ENCODE data around the gene NWD2. TPM values are rescaled to one million over a fixed set of nuclear protein-coding genes. Genes with fewer than 3 reads are reported as not detected.

The NWD2 gene
- total RNA-seq, 1 experiment from 2014 or later: not detected

- TF ChIP-seq, protein P1, sequence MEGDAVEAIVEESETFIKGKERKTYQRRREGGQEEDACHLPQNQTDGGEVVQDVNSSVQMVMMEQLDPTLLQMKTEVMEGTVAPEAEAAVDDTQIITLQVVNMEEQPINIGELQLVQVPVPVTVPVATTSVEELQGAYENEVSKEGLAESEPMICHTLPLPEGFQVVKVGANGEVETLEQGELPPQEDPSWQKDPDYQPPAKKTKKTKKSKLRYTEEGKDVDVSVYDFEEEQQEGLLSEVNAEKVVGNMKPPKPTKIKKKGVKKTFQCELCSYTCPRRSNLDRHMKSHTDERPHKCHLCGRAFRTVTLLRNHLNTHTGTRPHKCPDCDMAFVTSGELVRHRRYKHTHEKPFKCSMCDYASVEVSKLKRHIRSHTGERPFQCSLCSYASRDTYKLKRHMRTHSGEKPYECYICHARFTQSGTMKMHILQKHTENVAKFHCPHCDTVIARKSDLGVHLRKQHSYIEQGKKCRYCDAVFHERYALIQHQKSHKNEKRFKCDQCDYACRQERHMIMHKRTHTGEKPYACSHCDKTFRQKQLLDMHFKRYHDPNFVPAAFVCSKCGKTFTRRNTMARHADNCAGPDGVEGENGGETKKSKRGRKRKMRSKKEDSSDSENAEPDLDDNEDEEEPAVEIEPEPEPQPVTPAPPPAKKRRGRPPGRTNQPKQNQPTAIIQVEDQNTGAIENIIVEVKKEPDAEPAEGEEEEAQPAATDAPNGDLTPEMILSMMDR (IDR thresholded peaks at IDR 0.05 in 2 of 3, conservative IDR thresholded peaks at IDR 0.05 in 1 of 3; ENCODE audit: borderline replicate concordance in 1 of 3, insufficient read depth in 1 of 3, low read depth in 2 of 3, low read length in 2 of 3): no peak
- TF ChIP-seq YY1 (IDR thresholded peaks at IDR 0.05; ENCODE audit: extremely low read depth, insufficient replicate concordance, low read depth, low read length) (no peak), EZH2phosphoT487 (IDR thresholded peaks at IDR 0.05; ENCODE audit: borderline replicate concordance) (no peak)
Observed at GRCh38 chr4:37324546-37324945, 80.0 kb downstream of the NWD2 start (continued).

- ChIA-PET RAD21 (ENCODE audit: low non-redundant PET in 1 of 2, low total read pairs in 2 of 2, uncharacterized antibody in 2 of 2, unreplicated experiment in 2 of 2) (no interaction called here), CTCF (no interaction called here), POLR2A (no interaction called here)
- no peak overlapping the region for H3K4me3 ChIP-seq (replicated peaks in 1 of 2; ENCODE audit: low read depth in 1 of 2, low read length in 2 of 2)
- no peak overlapping the region for H3K9ac ChIP-seq (ENCODE audit: low read length)
- H3K36me3 ChIP-seq (ENCODE audit: control insufficient read depth in 1 of 2, insufficient read depth in 2 of 2, low read length in 2 of 2): no peaks in the 10 kb centered on the region; a peak in 1 of 4 replicates
- no TSS peak for BruUV-seq (replicated peaks)
- H3K4me2 ChIP-seq (ENCODE audit: low read length): no peak overlapping the region
- H3K9me3 ChIP-seq (ENCODE audit: control insufficient read depth in 1 of 2, insufficient read depth in 1 of 2, low read depth in 1 of 2, low read length in 2 of 2): no peaks in the 10 kb centered on the region
- H4K20me1 ChIP-seq (ENCODE audit: insufficient read depth): no peaks in the 10 kb centered on the region
- TF ChIP-seq REST (IDR thresholded peaks at IDR 0.05; ENCODE audit: low read depth): no peak
- TF ChIP-seq EZH2 (IDR thresholded peaks at IDR 0.05): no peak
- no peak for TF ChIP-seq POLR2A (IDR thresholded peaks at IDR 0.05; ENCODE audit: borderline replicate concordance, extremely low read depth, insufficient read depth, insufficient read length)
- no peak for TF ChIP-seq POLR2AphosphoS5 (IDR thresholded peaks at IDR 0.05; ENCODE audit: low read depth, low read length)
- TF ChIP-seq CBX3 (IDR thresholded peaks at IDR 0.05; ENCODE audit: low read depth): no peak
- no peak for TF ChIP-seq TCF7L2 (IDR thresholded peaks at IDR 0.05; ENCODE audit: borderline replicate concordance, extremely low read depth, insufficient read depth, insufficient read length)
- no peak for TF ChIP-seq CEBPB (IDR thresholded peaks at IDR 0.05; ENCODE audit: low read depth)
- no peak for TF ChIP-seq JUND (IDR thresholded peaks at IDR 0.05)
- TF ChIP-seq ZBTB33 (IDR thresholded peaks at IDR 0.05; ENCODE audit: extremely low read depth, insufficient replicate concordance, low read length): no peak
- TF ChIP-seq SIN3A (IDR thresholded peaks at IDR 0.05; ENCODE audit: low read depth): no peak
- TF ChIP-seq RAD21 (IDR thresholded peaks at IDR 0.05; ENCODE audit: low read depth): no peak
- TF ChIP-seq, protein P2, sequence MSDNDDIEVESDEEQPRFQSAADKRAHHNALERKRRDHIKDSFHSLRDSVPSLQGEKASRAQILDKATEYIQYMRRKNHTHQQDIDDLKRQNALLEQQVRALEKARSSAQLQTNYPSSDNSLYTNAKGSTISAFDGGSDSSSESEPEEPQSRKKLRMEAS (IDR thresholded peaks at IDR 0.05): no peak
- TF ChIP-seq ZFX (IDR thresholded peaks at IDR 0.05): no peak
- no peak for TF ChIP-seq SRF (IDR thresholded peaks at IDR 0.05; ENCODE audit: low read depth)
- TF ChIP-seq ATF3 (IDR thresholded peaks at IDR 0.05): no peak
- no peak for TF ChIP-seq FOSL1 (IDR thresholded peaks at IDR 0.05; ENCODE audit: low read depth)
- H3K27me3 ChIP-seq (ENCODE audit: insufficient read depth, low read length): no peaks in the 10 kb centered on the region
- no peak for ATAC-seq
- H3K79me2 ChIP-seq (ENCODE audit: insufficient read depth, low read length): no peaks in the 10 kb centered on the region
- no peaks in the 10 kb centered on the region for H3K9me2 ChIP-seq (ENCODE audit: insufficient read depth)
- no peak overlapping the region for H3K27ac ChIP-seq (ENCODE audit: low read depth, low read length)
- H2AFZ ChIP-seq (ENCODE audit: low read depth, low read length, poor library complexity, severe bottlenecking): no peak overlapping the region
- intact Hi-C loops (cut with micrococcal nuclease): no loop called here
- DNase-seq (ENCODE audit: low read depth, low spot score): no peak
- peaks cover under 1 to 12% of the 10 kb centered on the region in 2 experiments; a peak in 2 of 4 replicates for H3K4me1 ChIP-seq (ENCODE audit: control insufficient read depth in 1 of 2, insufficient read depth in 2 of 2, low read length in 2 of 2)
Observed at GRCh38 chr4:37326852-37327251, 82.3 kb downstream of the NWD2 start.

Measured in HCT116 (cell line).